ENCODE measurements around the gene MAPK1. TPM values are rescaled to one million over a fixed set of nuclear protein-coding genes. Genes with fewer than 3 reads are reported as not detected.

The MAPK1 gene
- total and polyA plus RNA-seq, 7 experiments from 2014 or later = 58.3 to 120 (median 97.0) TPM

- Histone ChIP-seq H3K36me3 (ENCODE audit: control insufficient read depth in 2 of 3, insufficient read depth in 3 of 3, low read length in 3 of 3) (no peaks in the 10 kb centered on the region), H3K4me1 (ENCODE audit: control insufficient read depth in 2 of 2, insufficient read depth in 2 of 2, low read length in 2 of 2) (peaks cover 47 to 80% of the 10 kb centered on the region in 2 donors), H3K9me3 (ENCODE audit: control insufficient read depth in 2 of 3, low read length in 3 of 3) (no peaks in the 10 kb centered on the region), H3K4me3 (ENCODE audit: low read length) (no peak overlapping the region), H3K27ac (ENCODE audit: low read depth, low read length) (no peak overlapping the region), H3K27me3 (ENCODE audit: control insufficient read depth in 2 of 2, insufficient read depth in 2 of 2, low read length in 2 of 2) (no peaks in the 10 kb centered on the region)
- intact Hi-C loops (cut with micrococcal nuclease) = loop anchor here in 1 of 2 donors (10.0 kb wide), 1 partner anchor 96 kb away; no protein-coding TSS in a partner anchor
- peak overlapping the region in 4 of 9 donors; percentile 43 to 78 (median 66) for H3K27ac Mint-ChIP-seq
- H3K27me3 Mint-ChIP-seq = no peaks in the 10 kb centered on the region
- peaks cover 0 to 2% (median 0%) of the 10 kb centered on the region in 11 donors for H3K9me3 Mint-ChIP-seq
- DNase-seq (no peak), ATAC-seq (no peak)
- H3K4me3 Mint-ChIP-seq = peak overlapping the region in 7 of 10 donors; percentile 2 to 67 (median 33)
- ChIA-PET CTCF (no interaction called here), POLR2A (interaction anchor here (0.6 to 1.0 kb wide), 2 partner anchors 11 to 45 kb away, joined by 4 to 5 read pairs; no protein-coding TSS in a partner anchor)
- H3K4me1 Mint-ChIP-seq = peaks cover 69 to 96% (median 91%) of the 10 kb centered on the region in 7 donors
- H3K36me3 Mint-ChIP-seq = peaks cover 0 to 18% (median 0%) of the 10 kb centered on the region in 5 donors
Observed at GRCh38 chr22:21860491-21861039, 6.9 kb downstream of the MAPK1 start.

- H3K27me3 Mint-ChIP-seq = no peaks in the 10 kb centered on the region
- Histone ChIP-seq H3K4me1 (ENCODE audit: control insufficient read depth in 2 of 2, insufficient read depth in 2 of 2, low read length in 2 of 2) (peaks cover 33 to 63% of the 10 kb centered on the region in 2 donors), H3K36me3 (ENCODE audit: control insufficient read depth in 2 of 3, insufficient read depth in 3 of 3, low read length in 3 of 3) (no peaks in the 10 kb centered on the region), H3K9me3 (ENCODE audit: control insufficient read depth in 2 of 3, low read length in 3 of 3) (no peaks in the 10 kb centered on the region), H3K4me3 (ENCODE audit: low read length) (no peak overlapping the region), H3K27me3 (ENCODE audit: control insufficient read depth in 2 of 2, insufficient read depth in 2 of 2, low read length in 2 of 2) (no peaks in the 10 kb centered on the region), H3K27ac (ENCODE audit: low read depth, low read length) (no peak overlapping the region)
- ChIA-PET CTCF (interaction anchor here (0.6 kb wide), 1 partner anchor 95 kb away, joined by 3 read pairs; the partner anchor contains the start of gene PPM1F), POLR2A (no interaction called here)
- DNase-seq (peak in 4 of 9 donors; percentile 7 to 18 (median 10)), ATAC-seq (peak; percentile 44)
- H3K27ac Mint-ChIP-seq = peak overlapping the region in 3 of 9 donors; percentile 3 to 47 (median 17)
- peaks cover 0 to 15% (median 3%) of the 10 kb centered on the region in 5 donors for H3K36me3 Mint-ChIP-seq
- H3K9me3 Mint-ChIP-seq = no peaks in the 10 kb centered on the region
- intact Hi-C loops (cut with micrococcal nuclease) = loop anchor here in 1 of 2 donors (1.0 to 2.0 kb wide), 2 partner anchors 9 to 13 kb away; partner anchors contain the start of gene MAPK1
- H3K4me1 Mint-ChIP-seq = peaks cover 67 to 97% (median 92%) of the 10 kb centered on the region in 7 donors
- peak overlapping the region in 9 of 10 donors; percentile 0 to 71 (median 43) for H3K4me3 Mint-ChIP-seq
Observed at GRCh38 chr22:21858025-21858764, 9.2 kb downstream of the MAPK1 start.

GRCh38 chr22:21857481-21857914, 9.9 kb downstream of the MAPK1 start:
- intact Hi-C loops (cut with micrococcal nuclease) = no loop called here
- ATAC-seq (peak; percentile 56), DNase-seq (no peak)
- Histone ChIP-seq H3K4me3 (ENCODE audit: low read length) (no peak overlapping the region), H3K36me3 (ENCODE audit: control insufficient read depth in 2 of 3, insufficient read depth in 3 of 3, low read length in 3 of 3) (peaks cover 0 to 5% (median 0%) of the 10 kb centered on the region in 3 experiments), H3K27me3 (ENCODE audit: control insufficient read depth in 2 of 2, insufficient read depth in 2 of 2, low read length in 2 of 2) (no peaks in the 10 kb centered on the region), H3K4me1 (ENCODE audit: control insufficient read depth in 2 of 2, insufficient read depth in 2 of 2, low read length in 2 of 2) (peaks cover 29 to 58% of the 10 kb centered on the region in 2 donors), H3K9me3 (ENCODE audit: control insufficient read depth in 2 of 3, low read length in 3 of 3) (no peaks in the 10 kb centered on the region), H3K27ac (ENCODE audit: low read depth, low read length) (no peak overlapping the region)
- Mint-ChIP-seq H3K4me3 (no peak overlapping the region), H3K36me3 (peaks cover 0 to 18% (median 3%) of the 10 kb centered on the region in 5 donors), H3K9me3 (no peaks in the 10 kb centered on the region), H3K27ac (peak overlapping the region in 1 of 9 donors; percentile 17), H3K27me3 (no peaks in the 10 kb centered on the region), H3K4me1 (peaks cover 64 to 96% (median 87%) of the 10 kb centered on the region in 7 donors)
- ChIA-PET CTCF (interaction anchor here (0.6 kb wide), 1 partner anchor 95 kb away, joined by 3 read pairs; the partner anchor contains the start of gene PPM1F), POLR2A (interaction anchor here (0.6 kb wide), 1 partner anchor 39 kb away, joined by 4 read pairs; no protein-coding TSS in a partner anchor)

GRCh38 chr22:21856868-21857267, 10.6 kb downstream of the MAPK1 start:
- ChIA-PET CTCF (interaction anchor here (0.6 kb wide), 1 partner anchor 758 kb away, joined by 3 read pairs; no protein-coding TSS in a partner anchor), POLR2A (interaction anchor here (0.6 kb wide), 1 partner anchor 38 kb away, joined by 4 read pairs; no protein-coding TSS in a partner anchor)
- Mint-ChIP-seq H3K27ac (no peak overlapping the region), H3K4me1 (peaks cover 62 to 98% (median 89%) of the 10 kb centered on the region in 7 donors), H3K36me3 (peaks cover 0 to 23% (median 3%) of the 10 kb centered on the region in 5 donors), H3K9me3 (no peaks in the 10 kb centered on the region), H3K27me3 (no peaks in the 10 kb centered on the region), H3K4me3 (peak overlapping the region in 1 of 10 donors; percentile 49)
- Histone ChIP-seq H3K27ac (ENCODE audit: low read depth, low read length) (no peak overlapping the region), H3K36me3 (ENCODE audit: control insufficient read depth in 2 of 3, insufficient read depth in 3 of 3, low read length in 3 of 3) (peaks cover 0 to 5% (median 0%) of the 10 kb centered on the region in 3 experiments), H3K4me1 (ENCODE audit: control insufficient read depth in 2 of 2, insufficient read depth in 2 of 2, low read length in 2 of 2) (peaks cover 22 to 57% of the 10 kb centered on the region in 2 donors), H3K27me3 (ENCODE audit: control insufficient read depth in 2 of 2, insufficient read depth in 2 of 2, low read length in 2 of 2) (no peaks in the 10 kb centered on the region), H3K4me3 (ENCODE audit: low read length) (no peak overlapping the region), H3K9me3 (ENCODE audit: control insufficient read depth in 2 of 3, low read length in 3 of 3) (no peaks in the 10 kb centered on the region)
- intact Hi-C loops (cut with micrococcal nuclease) = no loop called here
- DNase-seq = no peak
- ATAC-seq = no peak

DNA sequence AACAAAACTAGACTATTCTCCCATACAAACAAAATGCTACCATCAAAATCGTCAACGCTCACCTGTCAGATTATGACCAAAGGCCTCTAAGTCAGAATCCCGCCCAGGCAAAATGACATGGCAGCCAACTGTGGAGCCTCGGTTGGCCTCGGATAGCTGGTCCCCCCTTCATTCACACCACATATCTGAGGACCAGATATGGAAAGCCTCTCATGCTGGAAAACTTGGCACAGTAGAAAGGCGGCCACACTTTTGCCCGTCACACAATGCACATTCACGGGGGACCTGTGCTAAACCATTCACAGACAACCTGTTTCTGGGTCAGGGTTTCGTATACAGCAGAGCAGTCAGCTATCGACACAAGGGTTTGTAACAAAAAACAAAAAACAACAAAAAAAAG, 11.2 kb downstream of the MAPK1 start:
- peaks cover 0 to 23% (median 3%) of the 10 kb centered on the region in 5 donors for H3K36me3 Mint-ChIP-seq
- peaks cover 56 to 98% (median 89%) of the 10 kb centered on the region in 7 donors for H3K4me1 Mint-ChIP-seq
- CTCF ChIA-PET = no interaction called here
- peak overlapping the region in 2 of 9 donors; percentile 17 to 74 for H3K27ac Mint-ChIP-seq
- H3K9me3 ChIP-seq (ENCODE audit: control insufficient read depth in 2 of 3, low read length in 3 of 3) = no peaks in the 10 kb centered on the region
- peaks cover 0 to 5% (median 0%) of the 10 kb centered on the region in 3 experiments for H3K36me3 ChIP-seq (ENCODE audit: control insufficient read depth in 2 of 3, insufficient read depth in 3 of 3, low read length in 3 of 3)
- no peaks in the 10 kb centered on the region for H3K27me3 Mint-ChIP-seq
- POLR2A ChIA-PET = interaction anchor here (0.7 to 1.0 kb wide), 2 partner anchors 8 to 13 kb away, joined by 3 read pairs; no protein-coding TSS in a partner anchor
- no peaks in the 10 kb centered on the region for H3K9me3 Mint-ChIP-seq
- no peak overlapping the region for H3K4me3 ChIP-seq (ENCODE audit: low read length)
- DNase-seq (no peak), ATAC-seq (no peak)
- H3K27ac ChIP-seq (ENCODE audit: low read depth, low read length) = no peak overlapping the region
- H3K4me1 ChIP-seq (ENCODE audit: control insufficient read depth in 2 of 2, insufficient read depth in 2 of 2, low read length in 2 of 2) = peaks cover 16 to 59% of the 10 kb centered on the region in 2 donors
- no peaks in the 10 kb centered on the region for H3K27me3 ChIP-seq (ENCODE audit: control insufficient read depth in 2 of 2, insufficient read depth in 2 of 2, low read length in 2 of 2)
- intact Hi-C loops (cut with micrococcal nuclease) = no loop called here
- H3K4me3 Mint-ChIP-seq = peak overlapping the region in 4 of 10 donors; percentile 23 to 49 (median 33)

GRCh38 chr22:21855676-21856075, 11.8 kb downstream of the MAPK1 start:
- DNase-seq = no peak
- H3K9me3 ChIP-seq (ENCODE audit: control insufficient read depth in 2 of 3, low read length in 3 of 3) = no peaks in the 10 kb centered on the region
- no peak overlapping the region for H3K27ac ChIP-seq (ENCODE audit: low read depth, low read length)
- H3K27me3 ChIP-seq (ENCODE audit: control insufficient read depth in 2 of 2, insufficient read depth in 2 of 2, low read length in 2 of 2) = no peaks in the 10 kb centered on the region
- Mint-ChIP-seq H3K4me3 (peak overlapping the region in 4 of 10 donors; percentile 23 to 49 (median 33)), H3K4me1 (peaks cover 55 to 98% (median 88%) of the 10 kb centered on the region in 7 donors), H3K36me3 (peaks cover 0 to 23% (median 3%) of the 10 kb centered on the region in 5 donors), H3K27ac (peak overlapping the region in 3 of 9 donors; percentile 17 to 26 (median 26)), H3K27me3 (no peaks in the 10 kb centered on the region), H3K9me3 (no peaks in the 10 kb centered on the region)
- peaks cover 0 to 5% (median 0%) of the 10 kb centered on the region in 3 experiments for H3K36me3 ChIP-seq (ENCODE audit: control insufficient read depth in 2 of 3, insufficient read depth in 3 of 3, low read length in 3 of 3)
- intact Hi-C loops (cut with micrococcal nuclease) = no loop called here
- H3K4me1 ChIP-seq (ENCODE audit: control insufficient read depth in 2 of 2, insufficient read depth in 2 of 2, low read length in 2 of 2) = peaks cover 18 to 59% of the 10 kb centered on the region in 2 donors
- H3K4me3 ChIP-seq (ENCODE audit: low read length) = no peak overlapping the region
- ChIA-PET CTCF (interaction anchor here (0.6 kb wide), 1 partner anchor 379 kb away, joined by 3 read pairs; no protein-coding TSS in a partner anchor), POLR2A (interaction anchor here (0.7 to 1.0 kb wide), 2 partner anchors 9 to 12 kb away, joined by 3 read pairs; no protein-coding TSS in a partner anchor)
- ATAC-seq = peak; percentile 36

Measured in naive thymus-derived CD4-positive, alpha-beta T cell (primary cell).